ENCODE data around the gene CALML3.

The CALML3 gene

GRCh38 chr10:5567477-5567876 lies 42.7 kb downstream of the CALML3 start:
- no peak for DNase-seq (ENCODE audit: low read depth in 2 of 2)

- DNase-seq (ENCODE audit: low read depth in 2 of 2), result no peak
Measured at GRCh38 chr10:5568984-5569383, 44.2 kb downstream of the CALML3 start.

GRCh38 chr10:5569568-5569967 lies 44.8 kb downstream of the CALML3 start:
- DNase-seq (ENCODE audit: low read depth in 2 of 2), result no peak

- no peak for DNase-seq (ENCODE audit: low read depth in 2 of 2)
Measured at GRCh38 chr10:5570007-5570655, 45.4 kb downstream of the CALML3 start.

GRCh38 chr10:5570979-5571810 lies 46.4 kb downstream of the CALML3 start:
- DNase-seq (ENCODE audit: low read depth in 2 of 2), result no peak

- no peak for DNase-seq (ENCODE audit: low read depth in 2 of 2)
Measured at GRCh38 chr10:5571826-5572225, 47.1 kb downstream of the CALML3 start.

GRCh38 chr10:5573319-5573950 lies 48.7 kb downstream of the CALML3 start:
- DNase-seq (ENCODE audit: low read depth in 2 of 2), result no peak

GRCh38 chr10:5573968-5574641 lies 49.3 kb downstream of the CALML3 start:
- DNase-seq (ENCODE audit: low read depth in 2 of 2), result no peak

GRCh38 chr10:5574642-5575131 lies 49.9 kb downstream of the CALML3 start:
- DNase-seq (ENCODE audit: low read depth in 2 of 2), result no peak

GRCh38 chr10:5575144-5575481 lies 50.4 kb downstream of the CALML3 start:
- DNase-seq (ENCODE audit: low read depth in 2 of 2), result no peak

GRCh38 chr10:5575482-5576153 lies 50.9 kb downstream of the CALML3 start:
- no peak for DNase-seq (ENCODE audit: low read depth in 2 of 2)

- DNase-seq (ENCODE audit: low read depth in 2 of 2), result no peak
Measured at GRCh38 chr10:5576154-5576748, 51.5 kb downstream of the CALML3 start.

Data from stimulated activated CD4-positive, alpha-beta T cell treated with anti-CD3 and anti-CD28 coated beads, Interleukin-1b, Interleukin-23, amount 100 ng/mL, for 1 hour (primary cell).